HUDEP-2 (cell line): ENCODE results near the gene ZNF77.
A peak's percentile ranks its signal among the peaks of the same experiment; 100 is the strongest.
"Not testable (repeated sequence)": the region's sequence is repeated elsewhere in the genome, so short reads cannot be mapped to it uniquely, and the experiment has no call there.

Source experiments
- DNase-seq, 76 experiments: peaks; one replicate each; lab custom pipeline; 2025; ENCODE audit not compliant: unreplicated experiment in 76 of 76; lab: John Stamatoyannopoulos, UW

Gene ZNF77

GRCh38 chr19:2944775-2945574 is at the start of gene ZNF77:
Gene ZNF77 (minus strand): TSS chr19:2944971. CDS start chr19:2944840, 131 bp downstream.
- DNase-seq: peak in 68 of 76 experiments; percentile 11 to 100 (median 97)

- no peak for DNase-seq
These were observed 48.8 kb upstream of the ZNF77 start for GRCh38 chr19:2993579-2993978.

GRCh38 chr19:2992958-2993357 is 48.2 kb upstream of the ZNF77 start:
- DNase-seq: no peak

GRCh38 chr19:2992333-2992732 is 47.6 kb upstream of the ZNF77 start:
- DNase-seq: not testable (repeated sequence)

- DNase-seq: no peak
These were observed 44.6 kb upstream of the ZNF77 start for GRCh38 chr19:2989236-2989946.

- DNase-seq: no peak
These were observed 43.8 kb upstream of the ZNF77 start for GRCh38 chr19:2988568-2988967.

- DNase-seq: no peak
These were observed 43.0 kb upstream of the ZNF77 start for GRCh38 chr19:2987797-2988196.

GRCh38 chr19:2986951-2987524 is 42.3 kb upstream of the ZNF77 start:
- DNase-seq: no peak

- DNase-seq: no peak
These were observed 39.4 kb upstream of the ZNF77 start for GRCh38 chr19:2984215-2984528.

GRCh38 chr19:2983351-2984214 is 38.8 kb upstream of the ZNF77 start:
- no peak for DNase-seq

GRCh38 chr19:2982983-2983350 is 38.2 kb upstream of the ZNF77 start:
- DNase-seq: no peak

- DNase-seq: no peak
These were observed 37.8 kb upstream of the ZNF77 start for GRCh38 chr19:2982561-2982960.

GRCh38 chr19:2981898-2982297 is 37.1 kb upstream of the ZNF77 start:
- no peak for DNase-seq

GRCh38 chr19:2978772-2979171 is 34.0 kb upstream of the ZNF77 start:
- DNase-seq: no peak

GRCh38 chr19:2978166-2978767 is 33.5 kb upstream of the ZNF77 start:
- DNase-seq: no peak

GRCh38 chr19:2977746-2978138 is 33.0 kb upstream of the ZNF77 start:
- DNase-seq: peak in 49 of 76 experiments; percentile 5 to 62 (median 25)

- peak in 74 of 76 experiments; percentile 72 to 99 (median 96) for DNase-seq
These were observed 32.4 kb upstream of the ZNF77 start, which contains the start of gene TLE6 for GRCh38 chr19:2977001-2977745. Gene TLE6 (plus strand): TSS chr19:2977564. CDS start chr19:2978234, 670 bp downstream.

- no peak for DNase-seq
These were observed 31.8 kb upstream of the ZNF77 start for GRCh38 chr19:2976609-2977000.

GRCh38 chr19:2974342-2975041 is 29.7 kb upstream of the ZNF77 start:
- DNase-seq: peak in 67 of 76 experiments; percentile 22 to 85 (median 55)
